IPS DF 6.9 (cell line): ENCODE results near the gene FYTTD1.

ENCODE experiments used
- DNase-seq: peaks from one replicate; pipeline ENCODE4 v3.0.0-alpha.2; 2013; ENCODE audit warnings: low read depth, low spot score
- H3K27ac ChIP-seq: one replicate; pipeline ENCODE4 v1.5.1; 2013; ENCODE audit warnings: low read length, control low read depth
- H3K27me3 ChIP-seq: 2 replicates; pipeline ENCODE4 v1.6.1; 2013; ENCODE audit warnings: mild to moderate bottlenecking, low read length; ENCODE audit not compliant: control insufficient read depth, insufficient read depth
- H3K36me3 ChIP-seq: 2 replicates; pipeline ENCODE4 v1.6.1; 2013; ENCODE audit warnings: low read length; ENCODE audit not compliant: control insufficient read depth, insufficient read depth
- H3K4me1 ChIP-seq: 2 replicates; pipeline ENCODE4 v1.6.1; 2013; ENCODE audit warnings: low read length; ENCODE audit not compliant: control insufficient read depth, insufficient read depth
- H3K4me3 ChIP-seq: 2 replicates; pipeline ENCODE4 v1.5.1; 2013; ENCODE audit warnings: mild to moderate bottlenecking, low read length
- H3K9me3 ChIP-seq: 2 replicates; pipeline ENCODE4 v1.6.1; 2013; ENCODE audit warnings: low read length, inconsistent platforms; ENCODE audit not compliant: control insufficient read depth, insufficient read depth
- whole genome bisulfite sequencing: extraction: QIAGEN DNeasy Blood & Tissue Kit; methylation state at CpG from one replicate; pipeline ENCODE4 v1.1.7; 2013; ENCODE audit warnings: mixed read lengths, missing lambda C conversion rate; ENCODE audit not compliant: insufficient read length, insufficient coverage; 5-methylcytosine and 5-hydroxymethylcytosine counted together

FYTTD1 gene

DNA sequence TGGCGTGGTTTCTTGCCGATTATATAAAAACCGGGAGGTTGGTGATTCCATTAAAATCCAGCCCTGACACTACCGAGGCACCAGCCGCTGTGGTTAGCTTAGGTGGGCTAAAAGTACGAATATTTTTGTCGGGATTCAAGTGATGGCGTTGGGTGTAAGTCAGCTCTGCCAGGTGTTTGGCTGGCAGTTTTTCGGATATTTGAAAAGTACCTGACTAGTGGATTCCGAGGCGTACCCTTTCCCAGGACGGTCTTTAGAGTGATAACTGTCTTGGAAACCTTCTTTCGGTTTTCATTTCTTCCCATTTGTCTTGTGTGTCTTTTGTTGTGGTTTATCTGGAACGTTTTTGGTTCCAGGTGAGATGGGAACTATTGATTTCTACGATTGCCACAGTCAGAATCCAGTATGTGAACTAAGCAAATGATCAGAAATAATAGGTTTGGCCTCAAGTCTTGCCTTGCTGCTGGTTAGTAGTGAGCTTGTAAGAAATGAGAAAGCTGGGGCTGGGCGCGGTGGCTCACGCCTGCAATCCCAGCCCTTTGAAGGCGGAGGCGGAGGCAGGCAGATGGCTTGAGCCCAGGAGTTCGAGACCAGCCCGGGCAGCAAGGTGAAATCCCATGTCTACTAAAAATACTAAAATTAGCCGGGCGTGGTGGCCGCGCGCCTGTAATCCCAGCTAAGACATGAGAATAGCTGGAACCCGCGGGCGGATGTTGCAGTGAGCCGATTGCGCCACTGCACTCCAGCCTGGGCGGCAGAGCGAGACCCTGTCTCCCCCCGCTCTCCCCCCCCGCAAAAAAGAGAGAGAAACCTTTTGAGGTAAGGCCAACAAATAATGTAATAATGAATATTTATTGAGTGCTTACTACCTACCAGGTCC is 1.4 kb downstream of the FYTTD1 start:
- Histone ChIP-seq H3K9me3 (no peaks in the 10 kb centered on the region), H3K27ac (no peak overlapping the region), H3K27me3 (no peaks in the 10 kb centered on the region; the same call in 1 of the 2 replicates)

DNA sequence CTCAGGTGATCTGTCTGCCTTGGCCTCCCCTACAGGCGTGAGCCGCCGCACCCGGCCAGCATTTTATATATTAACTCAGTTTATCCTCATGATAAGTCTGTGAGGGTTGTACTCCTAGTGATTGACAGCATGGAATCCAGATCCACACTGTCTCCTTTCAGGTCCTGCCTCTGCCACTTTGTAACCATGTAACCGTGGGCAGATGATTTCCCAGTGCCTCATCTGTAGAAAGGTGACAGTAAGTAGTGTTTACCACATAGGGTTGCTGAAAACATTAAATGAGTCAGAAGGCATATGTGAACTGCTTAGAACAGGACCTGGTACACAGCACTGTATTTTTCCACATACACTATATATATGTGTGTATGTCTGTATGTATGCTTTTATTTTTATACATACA is 2.4 kb downstream of the FYTTD1 start:
- DNase-seq = no peak
- H3K4me3 ChIP-seq = no peak overlapping the region

More for the DNA sequence above, 1.4 kb downstream of the FYTTD1 start:
- H3K36me3 ChIP-seq = no peaks in the 10 kb centered on the region
- H3K4me3 ChIP-seq = peak overlapping the region; percentile 78; the same call in 1 of the 2 replicates
- WGBS = no CpG with 5 or more reads among the region's 36 CpGs
- H3K4me1 ChIP-seq = no peaks in the 10 kb centered on the region
- no peak for DNase-seq

DNA sequence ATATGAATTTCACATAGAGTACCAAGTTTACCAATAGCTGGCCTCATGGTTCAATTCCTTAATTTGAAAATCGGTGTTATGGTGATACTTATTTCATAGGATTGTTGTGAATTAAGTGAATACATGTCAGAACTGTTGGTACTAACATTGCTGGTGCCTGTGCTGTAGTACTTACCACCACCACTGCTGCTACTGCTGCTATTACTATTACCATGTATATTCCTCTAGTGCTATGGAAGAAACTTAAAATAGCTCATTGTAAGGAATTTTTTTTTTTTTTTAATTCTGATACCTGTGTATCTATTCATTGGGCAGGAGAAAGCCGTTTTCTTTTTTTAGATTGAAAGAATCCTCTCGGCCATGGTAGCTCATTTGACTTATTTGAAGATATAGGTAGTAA is 3.6 kb downstream of the FYTTD1 start:
- H3K36me3 ChIP-seq = no peaks in the 10 kb centered on the region
- no peak overlapping the region for H3K4me3 ChIP-seq
- H3K27ac ChIP-seq = no peak overlapping the region
- no peak for DNase-seq
- H3K9me3 ChIP-seq = no peaks in the 10 kb centered on the region
- WGBS = no CpG with 5 or more reads among the region's 3 CpGs
- H3K27me3 ChIP-seq = no peaks in the 10 kb centered on the region; the same call in 1 of the 2 replicates
- H3K4me1 ChIP-seq = no peaks in the 10 kb centered on the region

More for the DNA sequence above, 2.4 kb downstream of the FYTTD1 start:
- H3K4me1 ChIP-seq = no peaks in the 10 kb centered on the region
- no peaks in the 10 kb centered on the region for H3K36me3 ChIP-seq
- H3K27me3 ChIP-seq = no peaks in the 10 kb centered on the region; the same call in 1 of the 2 replicates
- H3K9me3 ChIP-seq = no peaks in the 10 kb centered on the region
- WGBS = no CpG with 5 or more reads among the region's 5 CpGs
- no peak overlapping the region for H3K27ac ChIP-seq

DNA sequence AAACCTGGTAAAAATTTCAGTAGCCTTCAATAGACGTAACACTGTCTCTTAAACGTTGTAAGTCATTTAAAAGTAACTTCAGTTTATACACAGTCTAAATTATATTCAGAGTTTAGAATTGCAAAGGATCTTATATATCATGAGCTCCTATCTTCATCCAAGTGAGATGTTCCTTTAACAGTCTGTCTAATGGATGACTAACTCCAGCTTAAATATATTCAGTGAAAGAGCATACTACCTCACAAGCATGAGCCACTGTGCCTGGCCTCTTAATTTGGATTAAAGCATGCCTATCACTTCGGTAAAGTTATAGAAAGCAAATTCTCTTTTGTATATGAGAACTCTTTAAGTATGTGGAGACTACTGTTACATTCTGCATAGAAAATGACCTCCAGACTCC is 7.0 kb downstream of the FYTTD1 start:
- no peaks in the 10 kb centered on the region for H3K4me1 ChIP-seq
- no peaks in the 10 kb centered on the region for H3K9me3 ChIP-seq
- no peaks in the 10 kb centered on the region; the same call in 1 of the 2 replicates for H3K27me3 ChIP-seq
- no peak overlapping the region for H3K4me3 ChIP-seq
- H3K36me3 ChIP-seq = no peaks in the 10 kb centered on the region
- WGBS = no CpG with 5 or more reads among the region's 3 CpGs
- H3K27ac ChIP-seq = no peak overlapping the region
- DNase-seq = no peak

DNA sequence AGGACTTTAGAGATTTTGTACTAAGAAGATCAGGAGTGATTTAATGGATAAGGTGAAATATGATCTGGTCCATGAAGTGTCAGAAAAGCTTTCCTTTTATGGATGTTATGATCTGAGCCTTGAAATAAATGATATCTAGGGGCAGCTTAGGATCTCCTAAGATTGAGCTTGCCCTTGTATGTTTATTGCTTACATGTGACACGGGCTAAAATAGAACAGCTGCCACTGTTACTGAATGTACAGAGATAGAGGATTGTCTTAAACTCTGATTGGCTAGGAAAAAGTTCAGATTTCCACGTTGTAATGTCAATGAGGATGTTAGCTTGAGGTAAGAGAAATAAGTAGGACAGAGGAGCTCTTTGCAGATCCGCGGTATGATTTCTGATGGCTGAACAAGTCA is 8.8 kb downstream of the FYTTD1 start:
- no peaks in the 10 kb centered on the region for H3K36me3 ChIP-seq
- H3K9me3 ChIP-seq = no peaks in the 10 kb centered on the region
- H3K4me3 ChIP-seq = no peak overlapping the region
- DNase-seq = no peak
- no CpG with 5 or more reads among the region's 4 CpGs for WGBS
- no peak overlapping the region for H3K27ac ChIP-seq
- H3K4me1 ChIP-seq = no peaks in the 10 kb centered on the region
- no peaks in the 10 kb centered on the region for H3K27me3 ChIP-seq

DNA sequence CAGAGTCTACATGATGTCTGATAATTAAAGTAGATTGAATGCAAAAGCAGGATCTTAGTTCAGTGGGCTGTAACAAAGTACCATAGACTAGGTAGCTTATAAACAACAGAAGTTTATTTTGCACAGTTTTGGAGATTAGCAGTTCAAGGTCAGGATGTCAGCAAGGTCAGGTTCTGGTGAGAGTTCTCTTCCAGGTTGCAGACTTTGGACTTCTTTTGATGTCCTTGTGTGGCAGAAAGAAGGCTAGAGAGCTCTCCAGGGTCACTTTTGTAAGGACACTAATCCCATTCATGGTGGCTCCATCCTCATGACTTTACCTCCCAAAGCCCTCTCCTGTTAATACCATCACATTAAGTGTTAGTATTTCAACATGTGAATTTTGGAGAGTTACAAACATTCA is 12.1 kb downstream of the FYTTD1 start:
- no peak for DNase-seq
- H3K36me3 ChIP-seq = no peaks in the 10 kb centered on the region
- H3K4me3 ChIP-seq = no peak overlapping the region
- no peaks in the 10 kb centered on the region for H3K4me1 ChIP-seq
- H3K9me3 ChIP-seq = no peaks in the 10 kb centered on the region
- no peak overlapping the region for H3K27ac ChIP-seq
- no peaks in the 10 kb centered on the region for H3K27me3 ChIP-seq

DNA sequence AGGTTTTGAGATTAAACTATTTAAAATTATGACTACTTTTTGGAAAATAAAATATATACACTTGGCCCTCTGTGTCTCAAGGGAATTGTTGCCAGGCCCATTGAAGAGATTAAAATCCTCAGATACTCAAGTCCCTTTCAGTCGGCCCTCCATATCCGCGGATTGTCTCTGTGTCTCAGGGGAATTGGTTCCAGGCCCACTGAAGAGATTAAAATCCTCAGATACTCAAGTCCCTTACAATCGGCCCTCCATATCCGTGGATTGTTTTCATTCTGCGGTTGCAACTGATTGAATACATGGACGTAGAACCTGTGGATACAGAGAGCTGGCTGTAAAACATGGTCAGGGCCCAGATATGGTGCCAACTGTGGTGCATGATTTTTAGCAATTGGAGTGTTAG is 25.6 kb downstream of the FYTTD1 start:
- WGBS = no CpG with 5 or more reads among the region's 7 CpGs
- H3K4me3 ChIP-seq = no peak overlapping the region
- H3K4me1 ChIP-seq = no peaks in the 10 kb centered on the region
- no peak overlapping the region for H3K27ac ChIP-seq
- DNase-seq = no peak
- H3K27me3 ChIP-seq = no peaks in the 10 kb centered on the region
- no peaks in the 10 kb centered on the region for H3K9me3 ChIP-seq
- peaks cover 6% of the 10 kb centered on the region; the same call in 1 of the 2 replicates for H3K36me3 ChIP-seq

DNA sequence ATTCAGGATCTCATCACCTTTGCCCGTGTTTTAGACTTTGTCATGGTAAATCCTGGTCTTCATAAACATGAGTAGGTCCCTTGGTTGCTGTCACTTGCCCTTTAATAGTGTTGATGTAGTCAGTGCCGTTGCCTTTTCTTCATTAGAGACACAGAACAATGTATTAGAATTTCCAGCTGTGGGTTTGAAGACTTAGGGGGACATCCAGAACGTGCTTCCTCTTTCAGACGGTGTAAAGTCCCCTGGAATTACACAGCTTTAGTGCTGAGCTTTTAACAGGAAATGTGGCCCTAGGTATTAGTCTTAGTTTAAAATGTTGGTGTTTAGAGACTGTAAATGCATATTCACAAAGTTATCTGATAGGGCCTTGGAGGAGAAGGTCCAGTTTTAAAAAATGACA is 32.5 kb downstream of the FYTTD1 start:
- peaks cover 6% of the 10 kb centered on the region; the same call in 1 of the 2 replicates for H3K36me3 ChIP-seq

DNA sequence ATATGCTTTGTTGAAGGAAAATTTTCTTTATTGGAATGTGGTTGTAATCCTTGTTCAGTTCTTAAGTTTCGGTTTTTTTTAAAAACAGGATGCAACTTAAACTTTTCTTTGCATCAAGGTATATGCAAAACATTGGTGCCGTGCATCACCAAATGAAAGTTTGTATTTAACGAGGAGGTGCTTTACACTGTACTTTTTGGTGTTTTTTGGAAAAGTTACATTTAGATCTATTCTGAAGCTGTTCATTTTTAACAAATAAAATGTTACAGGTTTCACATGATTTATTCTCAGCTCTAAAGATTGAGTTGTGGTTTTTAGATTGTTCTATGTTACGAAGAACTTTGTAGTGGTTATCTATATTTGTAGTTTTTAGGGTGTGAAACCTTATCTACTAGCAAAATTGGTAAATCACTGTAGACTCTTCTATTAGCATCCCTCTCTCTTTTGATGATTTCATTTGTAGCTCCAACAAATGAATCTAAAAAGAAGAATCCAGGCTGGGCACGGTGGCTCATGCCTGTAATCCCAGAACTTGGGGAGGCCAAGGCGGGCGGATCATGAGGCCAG is 34.4 kb downstream of the FYTTD1 start:
- Histone ChIP-seq H3K4me3 (no peak overlapping the region), H3K27me3 (no peaks in the 10 kb centered on the region), H3K9me3 (no peaks in the 10 kb centered on the region), H3K36me3 (peaks cover 6% of the 10 kb centered on the region; the same call in 1 of the 2 replicates), H3K27ac (no peak overlapping the region), H3K4me1 (no peaks in the 10 kb centered on the region)
- WGBS = no CpG with 5 or more reads among the region's 7 CpGs
- DNase-seq = no peak

More for the DNA sequence above, 32.5 kb downstream of the FYTTD1 start:
- Histone ChIP-seq H3K4me1 (no peaks in the 10 kb centered on the region), H3K9me3 (no peaks in the 10 kb centered on the region), H3K4me3 (no peak overlapping the region), H3K27ac (no peak overlapping the region), H3K27me3 (no peaks in the 10 kb centered on the region)
- no CpG with 5 or more reads among the region's 4 CpGs for WGBS
- DNase-seq = no peak

DNA sequence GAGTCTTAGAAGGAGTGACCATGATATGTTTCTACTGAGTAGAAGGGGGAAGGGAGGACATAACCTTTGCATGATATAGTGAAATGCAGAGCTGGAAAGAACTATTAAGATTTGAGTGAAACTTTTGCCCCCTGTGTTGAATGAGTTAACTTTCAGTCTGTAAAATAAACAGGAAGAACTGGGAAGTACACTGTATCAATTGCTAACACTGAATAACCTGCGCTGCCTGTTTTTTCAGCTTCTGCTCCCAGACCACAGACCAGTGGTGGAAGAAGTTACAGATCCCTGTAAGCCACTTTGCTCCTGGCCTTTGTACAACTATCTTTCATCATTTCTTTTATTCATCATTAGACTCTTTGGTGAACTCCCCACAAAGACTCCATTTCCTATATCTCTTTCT is 37.7 kb downstream of the FYTTD1 start:
- Histone ChIP-seq H3K27me3 (no peaks in the 10 kb centered on the region), H3K9me3 (no peaks in the 10 kb centered on the region), H3K27ac (no peak overlapping the region), H3K36me3 (no peaks in the 10 kb centered on the region), H3K4me1 (no peaks in the 10 kb centered on the region), H3K4me3 (no peak overlapping the region)
- no peak for DNase-seq
- no CpG with 5 or more reads among the region's 1 CpG for WGBS
